ENCODE measurements around the gene MINDY4.

MINDY4 gene

DNA sequence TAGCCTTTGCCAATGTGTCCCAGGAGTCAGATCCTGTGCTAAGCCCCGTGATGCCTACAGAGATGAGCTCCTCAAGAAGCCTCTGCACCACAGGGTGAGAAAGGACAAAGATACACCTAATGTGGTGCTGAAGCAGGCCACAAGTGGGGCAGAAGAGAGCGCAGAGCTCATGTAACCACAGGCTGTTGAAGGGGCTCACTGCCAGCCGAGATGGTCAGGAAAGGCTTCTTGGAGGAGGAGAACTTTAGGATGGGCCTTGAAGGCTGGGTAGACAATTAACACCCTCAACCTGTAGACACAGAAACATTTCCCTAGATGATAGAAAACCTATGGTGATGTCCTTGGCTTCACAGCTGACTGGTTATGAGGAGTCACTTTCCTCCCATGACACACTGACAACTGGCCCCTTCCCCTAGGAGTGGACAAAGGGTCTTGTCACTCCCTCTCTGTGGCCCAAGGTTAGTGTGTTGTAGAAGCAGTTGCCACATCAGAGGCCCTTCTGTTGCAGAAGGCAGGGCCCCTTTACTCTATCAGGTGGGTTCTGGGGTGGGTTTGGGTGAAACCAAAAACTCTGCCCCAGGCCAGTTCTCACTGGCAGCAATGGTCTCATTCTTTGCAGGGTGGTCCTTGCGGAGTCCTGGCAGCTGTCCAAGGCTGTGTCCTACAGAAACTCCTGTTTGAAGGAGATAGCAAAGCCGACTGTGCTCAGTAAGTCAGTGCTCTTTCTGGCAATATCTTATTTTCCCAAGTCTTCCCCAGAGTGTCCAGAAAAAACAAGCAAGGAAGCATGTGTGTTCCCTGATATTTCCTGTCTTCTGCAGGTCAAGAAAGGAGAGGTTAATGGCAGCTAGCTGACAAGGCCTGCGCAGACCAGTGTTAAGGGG, 69.2 kb downstream of the MINDY4 start:
- no peak for DNase-seq

DNA sequence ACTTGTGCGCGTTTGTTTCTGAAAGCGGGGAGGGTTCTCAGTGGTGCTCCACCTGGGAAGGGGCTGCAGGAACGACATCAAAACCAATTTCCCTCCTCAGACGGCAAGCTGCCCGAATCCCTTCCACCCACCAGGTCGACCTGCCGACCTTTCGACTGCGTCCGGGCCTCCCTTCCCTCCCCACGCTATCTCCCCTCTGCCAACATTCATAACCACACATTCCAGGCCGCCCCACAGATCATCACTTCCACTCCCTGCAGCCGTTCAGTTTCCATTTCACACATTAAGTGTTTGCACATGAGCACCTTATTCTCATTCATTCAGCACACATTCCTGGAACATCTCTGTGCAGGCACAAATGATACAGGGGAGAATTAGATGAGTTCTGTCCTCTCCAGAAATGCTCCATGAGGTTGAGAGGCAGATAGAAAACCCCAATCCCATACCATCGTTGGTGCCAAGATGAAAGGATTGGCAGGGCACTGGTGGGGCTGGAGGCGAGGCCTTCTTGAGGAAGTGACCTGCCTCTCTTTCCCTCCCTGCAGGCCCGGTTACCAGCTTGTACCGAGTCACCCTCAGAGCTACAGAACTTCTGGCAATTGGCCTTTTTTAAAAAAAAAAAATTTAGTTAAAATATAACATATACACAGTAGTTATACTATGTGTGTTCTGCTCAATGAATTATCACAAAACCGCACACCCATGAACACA, 70.0 kb downstream of the MINDY4 start:
- no peak for DNase-seq

DNA sequence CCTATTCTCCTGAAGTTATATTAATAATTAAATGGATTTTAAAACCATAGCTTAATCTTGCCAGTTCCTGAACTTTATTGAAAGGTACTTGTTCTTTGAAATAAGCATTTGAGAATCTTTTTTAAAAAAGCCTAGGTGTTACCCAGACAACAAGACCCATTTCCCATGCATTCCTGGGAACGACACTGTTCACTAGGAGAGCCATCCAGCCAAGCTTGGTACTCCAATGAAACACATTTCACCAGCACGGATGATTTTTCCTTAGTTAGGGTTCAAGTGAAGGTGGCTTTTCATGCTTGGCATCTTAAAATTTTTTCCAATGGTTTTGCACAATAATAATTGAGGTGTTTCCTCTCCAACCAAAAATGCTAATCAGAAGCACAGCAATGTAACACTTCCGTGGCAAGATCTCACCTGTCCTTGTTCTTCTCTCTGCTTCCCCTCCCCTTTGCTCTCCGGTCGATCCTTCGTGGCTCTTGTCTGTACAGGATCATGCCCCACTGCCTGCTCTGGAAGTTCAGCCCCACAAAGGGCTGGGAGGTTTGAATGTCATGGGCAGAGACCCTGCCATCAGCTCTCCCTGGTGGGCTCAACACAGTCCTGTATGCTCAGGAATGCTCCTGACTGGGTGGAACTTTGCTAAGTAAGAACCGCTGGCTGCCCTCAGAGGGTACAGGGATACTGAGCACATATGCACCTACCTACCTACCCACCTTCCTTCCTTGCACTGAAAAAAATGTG, 70.8 kb downstream of the MINDY4 start:
- no peak for DNase-seq

DNA sequence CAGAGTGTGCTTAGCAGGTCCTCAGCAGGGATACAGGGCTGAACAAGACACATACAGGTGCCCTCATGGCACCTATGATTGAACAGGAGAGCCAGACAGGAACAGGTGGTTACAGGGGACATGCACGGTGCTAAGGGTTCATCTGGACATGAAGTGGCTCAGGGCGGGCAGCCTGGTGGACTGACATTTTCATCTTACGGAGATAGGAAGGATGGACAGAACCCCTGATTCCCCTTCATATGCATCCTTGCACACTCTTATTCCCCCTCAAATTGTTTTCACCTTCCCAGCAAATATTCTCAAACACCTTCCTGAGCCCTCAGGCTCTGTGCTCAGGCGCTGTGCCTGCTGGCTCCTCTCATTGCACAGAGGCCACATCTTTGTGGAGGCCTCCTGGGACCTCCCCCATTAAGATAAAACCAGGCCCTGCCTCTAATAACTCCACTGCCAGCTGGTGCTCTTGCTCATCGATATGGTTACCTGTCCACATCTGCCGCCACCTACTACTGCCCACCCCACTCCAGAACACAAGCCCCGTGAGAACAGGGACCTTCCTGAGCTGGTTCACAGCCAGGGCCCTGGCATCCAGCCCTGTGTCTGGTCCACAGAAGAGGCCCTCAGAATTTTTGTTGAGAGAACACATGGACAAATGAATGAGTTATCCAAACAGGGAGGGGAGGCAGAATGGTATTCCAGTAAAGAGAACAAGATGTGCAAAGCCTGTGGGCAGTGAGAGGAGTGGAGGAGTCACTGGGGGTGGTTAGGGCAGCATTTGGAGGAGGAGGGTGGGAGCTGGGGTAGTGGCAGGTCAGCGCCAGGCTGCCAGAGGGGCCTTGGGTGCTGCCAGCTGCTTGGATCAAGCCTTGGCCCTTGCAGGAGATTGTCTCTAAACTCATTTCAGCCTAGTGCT, 71.6 kb downstream of the MINDY4 start:
- DNase-seq = peak; percentile 21

- DNase-seq = no peak
These were observed 72.7 kb downstream of the MINDY4 start for GRCh38 chr7:30843741-30844482.

- DNase-seq = no peak
These were observed 73.3 kb downstream of the MINDY4 start for GRCh38 chr7:30844483-30844874.

- DNase-seq = no peak
These were observed 73.7 kb downstream of the MINDY4 start for GRCh38 chr7:30844916-30845315.

GRCh38 chr7:30845426-30846135, 74.4 kb downstream of the MINDY4 start:
- no peak for DNase-seq

- no peak for DNase-seq
These were observed 75.2 kb downstream of the MINDY4 start for GRCh38 chr7:30846378-30846777.

DNA sequence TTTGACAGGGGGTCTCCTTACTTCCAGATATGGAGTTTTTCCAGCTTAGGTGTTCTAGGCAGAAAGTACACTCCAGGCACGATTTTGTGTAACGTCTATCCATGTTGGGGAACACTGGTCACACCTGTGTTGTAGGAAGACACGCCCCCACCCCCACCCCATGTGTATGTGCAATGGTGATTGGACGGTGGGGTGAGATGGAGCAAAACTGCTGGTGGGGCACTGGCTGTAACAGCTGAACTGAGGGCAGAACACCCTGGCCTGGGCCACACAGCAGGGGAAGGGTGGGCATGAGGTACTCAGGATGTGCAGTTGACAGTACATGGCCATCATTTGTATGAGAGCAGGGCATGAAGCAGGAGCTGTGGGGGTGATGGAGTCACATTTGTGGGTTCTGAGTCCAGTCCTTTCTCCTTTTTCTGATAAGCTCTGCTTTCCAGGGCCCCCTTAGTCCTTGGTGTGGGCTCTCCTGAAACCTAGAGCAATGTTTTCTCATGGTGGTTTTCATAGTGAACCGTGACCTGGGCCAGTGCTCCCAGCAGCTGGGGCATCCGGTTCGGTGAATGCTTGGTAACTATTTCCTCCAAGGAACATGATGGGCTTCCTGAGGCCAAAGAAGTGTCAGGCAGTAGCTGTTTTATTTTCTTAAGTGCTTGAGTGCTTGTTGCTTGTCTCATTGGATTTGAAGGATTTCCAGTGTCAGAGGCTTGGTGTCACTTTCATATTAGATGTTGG, 77.1 kb downstream of the MINDY4 start:
- DNase-seq = no peak

DNA sequence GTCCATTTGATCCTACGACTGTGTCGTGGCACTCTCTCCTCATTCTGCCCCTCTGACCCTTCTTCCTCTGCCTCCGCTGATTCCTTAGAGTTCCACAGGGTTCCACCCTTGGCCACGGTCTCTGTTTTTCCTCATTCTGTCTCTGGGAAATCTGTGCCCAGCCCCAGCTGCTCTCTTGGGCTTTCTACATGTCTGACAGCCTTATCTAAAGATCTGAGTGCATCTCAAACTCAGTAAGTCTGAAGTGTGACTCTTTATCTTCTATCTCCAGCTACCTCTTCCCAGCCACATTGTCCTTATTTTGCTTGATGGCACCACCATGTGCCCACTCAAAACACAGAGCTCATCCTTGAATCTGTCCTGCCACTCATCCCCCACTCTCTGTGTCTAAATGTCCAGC, 78.3 kb downstream of the MINDY4 start:
- DNase-seq = no peak

DNA sequence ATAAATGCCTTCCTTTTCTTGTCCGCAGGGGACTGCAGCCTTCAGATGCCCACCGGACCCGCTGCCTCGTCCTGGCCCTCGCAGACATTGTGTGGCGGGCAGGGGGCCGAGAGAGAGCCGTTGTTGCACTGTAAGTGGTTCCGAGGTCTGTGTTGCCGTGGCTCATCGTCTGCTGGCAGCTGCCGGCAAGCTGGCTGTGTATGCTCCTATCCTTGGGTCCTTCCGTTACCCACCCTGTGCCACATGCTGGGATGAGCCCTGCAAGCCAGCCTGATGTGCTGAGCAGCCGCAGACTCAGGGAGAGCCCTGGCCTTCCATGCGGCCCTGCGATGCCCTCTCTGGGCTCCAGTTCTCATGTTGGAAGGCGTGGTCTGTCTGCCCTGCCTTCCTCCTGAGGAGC, 79.2 kb downstream of the MINDY4 start:
- no peak for DNase-seq

- DNase-seq = no peak
These were observed 80.6 kb downstream of the MINDY4 start for GRCh38 chr7:30851651-30852307.

- DNase-seq = no peak
These were observed 81.1 kb downstream of the MINDY4 start for GRCh38 chr7:30852308-30852684.

DNA sequence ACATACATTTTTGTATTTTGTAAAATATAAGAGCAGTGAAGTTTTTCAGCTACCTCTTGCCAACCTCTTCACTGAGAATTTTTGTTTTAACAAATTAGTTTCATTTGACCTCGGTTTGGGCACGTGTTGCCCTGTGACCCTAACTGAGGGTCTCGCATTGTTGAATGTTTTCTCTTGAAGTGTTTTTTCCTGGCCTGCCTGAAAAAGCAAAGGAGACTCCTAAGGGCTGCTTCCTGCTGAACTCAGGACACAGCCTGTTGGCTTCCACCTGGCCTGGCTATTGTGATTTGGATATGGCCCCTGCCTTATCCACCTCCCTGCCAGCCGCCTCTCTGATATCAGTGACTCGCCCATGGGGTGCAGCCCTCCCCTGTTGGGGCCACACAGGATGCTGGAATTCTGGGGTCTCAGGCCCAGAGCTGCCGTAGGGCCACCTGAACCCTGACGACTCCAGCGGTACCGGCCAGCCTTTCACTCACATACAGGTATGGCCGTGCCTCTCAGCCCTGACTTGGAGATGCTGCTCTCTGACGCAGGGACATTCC, 81.6 kb downstream of the MINDY4 start:
- no peak for DNase-seq

- no peak for DNase-seq
These were observed 82.4 kb downstream of the MINDY4 start for GRCh38 chr7:30853576-30853975.

- DNase-seq = no peak
These were observed 84.7 kb downstream of the MINDY4 start for GRCh38 chr7:30855936-30856335.

DNA sequence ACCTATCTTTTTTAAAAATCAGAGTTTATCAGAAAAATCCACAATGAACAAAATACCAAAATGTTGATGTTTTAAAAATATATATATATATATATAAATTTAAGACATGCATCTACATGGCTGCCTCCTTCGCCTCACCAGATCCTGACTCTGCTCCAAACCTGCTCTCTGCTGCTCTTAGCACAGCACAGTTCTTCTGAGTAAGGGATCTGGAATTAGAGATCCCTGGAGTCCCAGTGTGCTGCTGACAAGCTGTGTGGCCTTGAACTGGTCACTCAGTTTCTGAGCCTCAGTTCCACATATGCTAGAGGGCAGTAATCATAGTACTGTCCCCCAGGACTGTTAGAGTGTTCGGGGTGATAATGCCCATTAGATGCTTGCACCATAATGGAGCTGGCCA, 87.4 kb downstream of the MINDY4 start:
- DNase-seq = no peak

GRCh38 chr7:30859202-30859939, 88.2 kb downstream of the MINDY4 start:
- DNase-seq = no peak

All from NCI-H345 (cell line).